Stimulated activated CD8-positive, alpha-beta memory T cell treated with anti-CD3 and anti-CD28 coated beads, Interleukin-15, amount 100 ng/mL, for 4 hours (primary cell): ENCODE results near the gene HOXA6.

Source experiments
- DNase-seq, 2 donors: peaks; one replicate each; pipeline ENCODE4 v3.0.0-alpha.2; 2020; ENCODE audit warnings: low read depth in 2 of 2

The HOXA6 gene

DNA sequence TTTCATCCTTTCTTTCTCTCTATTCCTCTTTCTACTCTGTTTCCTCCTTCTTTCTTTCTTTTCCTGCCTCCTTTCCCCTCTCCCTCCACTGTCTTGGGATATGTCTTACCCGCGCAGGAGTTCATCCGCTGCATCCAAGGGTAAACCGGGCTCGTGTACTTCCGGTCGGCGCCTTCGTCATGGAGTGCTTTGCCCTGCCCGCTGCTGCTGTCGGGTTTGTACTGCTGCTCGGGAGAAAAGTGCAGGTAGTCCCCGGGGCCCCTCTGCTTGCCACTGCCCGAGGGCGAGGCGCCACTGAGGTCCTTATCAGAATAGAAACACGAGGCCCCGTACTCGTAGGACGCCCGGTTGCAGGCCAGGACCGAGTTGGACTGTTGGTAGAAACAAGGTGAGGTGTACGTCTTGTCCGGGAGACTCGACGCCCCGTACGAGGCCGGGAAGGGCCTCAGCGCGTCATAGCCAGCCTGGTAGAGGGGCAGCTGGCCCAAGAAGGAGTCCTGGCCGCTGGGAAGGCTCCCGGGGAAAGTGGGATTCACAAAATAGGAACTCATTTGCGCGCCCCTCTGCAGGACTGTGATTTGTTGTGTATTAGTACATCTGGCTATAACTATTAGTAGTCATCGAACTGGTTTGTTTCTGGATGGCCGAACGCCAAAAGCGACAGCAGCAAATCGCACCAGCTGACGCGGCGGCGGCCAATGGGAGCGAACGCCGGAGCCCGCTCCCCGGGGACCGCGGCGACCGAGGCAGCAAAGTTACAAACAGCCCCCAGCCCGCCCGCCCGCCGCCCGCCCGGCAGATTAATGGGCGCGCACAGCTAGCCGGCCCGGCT, at the start of gene HOXA6:
Gene HOXA6 (minus strand): TSS at position 576 of the 832 bp plus-strand sequence. CDS start 25 bp downstream, at position 551.
- DNase-seq = no peak

DNA sequence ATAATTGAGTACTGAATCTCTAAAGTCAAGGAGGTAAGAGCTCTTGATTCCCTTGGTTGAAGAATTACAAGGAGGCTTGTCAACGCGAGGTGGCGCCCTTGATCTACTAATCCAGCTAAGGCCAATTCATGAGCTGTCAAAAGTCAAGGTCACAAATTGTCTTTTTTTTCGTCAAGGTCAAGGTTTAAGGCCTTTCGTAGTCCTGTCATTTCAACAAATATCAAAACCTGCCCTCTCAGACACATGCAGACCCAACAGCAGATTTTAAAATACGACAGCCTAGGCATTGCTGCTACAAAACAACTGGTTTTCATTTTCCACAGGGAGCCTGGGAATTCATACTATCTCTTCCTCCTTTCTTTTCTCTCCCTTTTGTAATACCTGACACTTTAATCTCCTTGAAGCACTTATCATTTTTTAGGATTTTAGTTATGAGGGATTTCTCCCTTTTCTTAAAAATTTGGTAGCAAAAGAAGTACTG, 48.8 kb upstream of the HOXA6 start:
- peak; percentile 44 to 70 for DNase-seq

DNA sequence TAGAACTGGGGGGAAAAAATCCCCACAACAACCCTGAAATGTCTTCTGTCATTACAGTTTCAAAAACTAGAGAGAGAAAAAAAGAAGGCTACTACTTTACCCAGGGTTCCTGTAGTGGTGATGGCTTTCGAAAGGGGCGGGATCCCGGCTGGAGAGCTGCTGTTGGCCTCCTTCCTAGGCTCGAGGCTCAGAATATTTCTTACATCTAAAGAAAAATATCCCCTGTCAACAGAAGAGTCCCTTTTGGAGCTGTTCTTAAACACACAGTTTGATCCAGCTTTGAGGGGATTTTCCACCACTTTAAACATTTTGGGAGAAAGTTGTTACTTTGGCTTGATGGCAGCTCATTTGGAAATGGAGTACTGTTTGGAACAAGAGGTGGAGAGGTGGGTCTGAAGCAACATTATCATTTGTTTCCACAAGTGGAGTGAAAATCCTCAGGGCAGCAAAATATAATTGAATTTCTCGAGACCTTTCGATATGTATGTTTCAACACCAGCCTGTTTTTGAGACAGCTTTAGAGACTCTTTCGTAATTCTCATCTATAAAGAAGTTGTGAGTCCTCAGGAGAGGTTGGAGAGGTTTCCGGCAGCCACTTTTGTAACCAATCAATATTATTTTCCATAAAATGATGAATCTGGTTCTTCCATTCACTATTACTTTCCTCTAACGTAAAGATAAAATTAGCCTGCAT, 47.3 kb upstream of the HOXA6 start:
- no peak for DNase-seq

DNA sequence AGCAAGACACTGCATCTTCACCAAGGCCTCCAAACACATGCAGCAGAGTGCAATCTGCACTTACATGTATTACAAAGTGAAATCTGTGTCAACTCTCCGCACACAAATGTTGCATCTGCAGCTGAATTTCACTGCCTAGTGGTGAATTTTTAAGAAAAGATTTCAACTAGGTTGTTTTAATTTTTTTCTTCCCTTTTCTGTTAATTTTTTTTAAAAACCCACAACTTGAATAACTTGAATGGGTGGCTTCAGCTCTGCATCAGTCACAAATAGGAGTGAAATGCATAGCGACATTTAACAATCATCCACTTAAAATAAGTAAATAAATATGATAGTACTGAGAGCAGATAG, 46.4 kb upstream of the HOXA6 start:
- DNase-seq = no peak

GRCh38 chr7:27193335-27194001, 45.9 kb upstream of the HOXA6 start:
- no peak for DNase-seq

- no peak for DNase-seq
Observed at GRCh38 chr7:27192546-27193334, 45.2 kb upstream of the HOXA6 start.

- DNase-seq = no peak
Observed at GRCh38 chr7:27191833-27192545, 44.4 kb upstream of the HOXA6 start.

DNA sequence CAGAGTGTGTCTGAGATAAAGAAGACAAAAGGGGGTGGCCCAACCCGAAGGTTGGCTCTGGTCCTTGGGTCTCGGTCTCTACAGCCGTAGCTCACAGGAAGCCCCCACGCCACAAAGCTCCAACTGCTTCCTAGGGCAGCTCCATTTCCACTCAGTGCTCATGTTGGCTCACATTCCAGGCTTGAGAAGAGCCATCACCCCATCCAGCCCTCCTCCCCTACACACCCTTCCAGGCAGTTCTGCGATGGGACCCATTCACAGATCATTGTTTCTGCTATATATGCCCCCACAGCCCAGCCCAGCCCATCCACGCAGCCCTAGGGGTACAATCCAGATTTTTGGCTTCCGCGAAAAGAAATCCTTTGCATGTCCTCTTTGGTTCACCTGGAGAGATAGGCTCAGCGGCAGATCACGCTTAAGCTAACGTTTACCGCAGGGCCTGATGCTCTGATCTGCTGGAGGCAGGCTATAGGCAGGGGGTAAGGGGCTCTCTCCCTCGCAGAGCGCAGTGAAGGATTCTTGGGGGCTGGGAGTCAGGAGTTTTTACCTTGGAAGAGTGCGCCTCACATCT, 43.7 kb upstream of the HOXA6 start:
- no peak for DNase-seq

DNA sequence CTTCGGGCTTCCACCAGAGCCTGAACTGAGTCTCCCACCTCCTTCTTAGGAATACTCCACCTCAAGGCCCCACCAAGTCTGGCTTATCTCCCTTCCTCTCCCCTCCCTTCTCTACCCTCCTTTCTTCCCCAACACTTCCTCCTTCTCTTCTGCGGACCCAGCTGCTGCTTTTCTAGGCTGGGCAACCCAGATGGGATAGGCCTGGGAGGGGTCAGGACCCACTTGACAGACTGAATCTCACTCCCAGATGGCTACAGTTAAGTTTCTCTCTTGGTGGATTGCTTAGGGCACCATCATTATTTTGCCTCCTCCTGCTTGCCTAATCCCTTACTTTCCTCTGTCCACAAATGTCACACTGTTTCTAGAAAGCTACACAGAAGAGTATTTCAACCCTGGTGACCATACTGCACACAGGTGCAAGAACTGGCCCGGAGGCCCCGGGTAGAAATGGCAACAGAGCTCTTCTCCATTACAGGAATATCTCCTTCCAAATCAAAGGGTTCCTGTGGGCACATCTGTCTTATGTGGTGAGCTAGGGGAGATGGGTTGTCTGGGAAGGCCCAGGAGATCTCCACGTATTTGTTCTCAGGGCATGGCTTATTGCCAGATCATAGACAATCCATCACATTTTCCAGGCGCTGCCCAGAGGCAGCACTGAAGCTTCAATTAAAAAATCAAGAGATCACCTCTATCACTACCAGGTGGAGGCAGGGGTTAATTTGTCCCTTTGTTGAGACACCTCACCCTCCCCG, 42.6 kb upstream of the HOXA6 start:
- DNase-seq = no peak

- DNase-seq = no peak
Observed at GRCh38 chr7:27189295-27189996, 41.9 kb upstream of the HOXA6 start.

DNA sequence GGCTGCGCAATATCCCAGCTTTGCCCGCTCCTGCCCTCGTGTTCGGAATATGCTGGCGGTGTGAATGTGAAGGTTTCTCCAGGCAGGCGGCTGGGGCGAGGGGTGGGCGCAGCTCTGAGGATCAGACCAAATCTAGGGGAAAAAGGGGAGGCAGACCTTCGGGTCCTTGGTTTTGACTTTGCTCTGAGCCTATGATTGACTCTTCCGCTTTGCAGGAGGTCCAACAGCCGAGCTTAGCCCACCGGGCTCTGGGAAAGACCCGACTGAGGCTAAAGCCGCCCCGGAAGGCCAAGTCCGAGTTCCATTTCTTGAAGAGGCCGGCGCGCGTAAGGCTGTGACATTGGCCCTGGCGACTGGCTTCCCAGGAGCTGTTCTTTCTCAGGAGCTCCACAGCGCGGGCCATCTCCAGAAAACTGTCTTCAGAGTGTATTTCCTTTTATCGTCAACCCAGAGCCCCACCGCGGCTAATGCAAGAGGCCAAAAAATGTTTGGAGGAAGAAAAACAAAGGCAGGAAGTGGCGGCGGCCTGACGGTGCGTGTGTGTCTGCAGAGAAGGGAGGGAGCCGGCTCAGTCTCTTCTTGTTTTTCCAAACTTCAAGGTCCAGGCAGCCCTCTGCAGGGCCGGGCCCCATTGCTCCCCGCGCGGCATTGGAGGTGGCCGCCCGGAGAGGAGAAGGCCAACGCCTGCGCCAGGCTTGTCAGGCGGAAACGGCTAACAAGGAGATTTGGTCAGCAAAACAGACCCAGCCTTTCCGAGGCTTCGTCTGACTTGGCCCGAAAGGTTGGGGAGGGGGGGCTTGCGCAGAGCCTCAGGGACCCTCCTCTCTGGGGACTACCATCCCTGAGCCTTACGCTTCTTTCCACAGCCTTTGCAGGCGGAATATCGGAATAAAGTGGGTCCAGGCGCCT, 41.1 kb upstream of the HOXA6 start:
- DNase-seq = no peak

DNA sequence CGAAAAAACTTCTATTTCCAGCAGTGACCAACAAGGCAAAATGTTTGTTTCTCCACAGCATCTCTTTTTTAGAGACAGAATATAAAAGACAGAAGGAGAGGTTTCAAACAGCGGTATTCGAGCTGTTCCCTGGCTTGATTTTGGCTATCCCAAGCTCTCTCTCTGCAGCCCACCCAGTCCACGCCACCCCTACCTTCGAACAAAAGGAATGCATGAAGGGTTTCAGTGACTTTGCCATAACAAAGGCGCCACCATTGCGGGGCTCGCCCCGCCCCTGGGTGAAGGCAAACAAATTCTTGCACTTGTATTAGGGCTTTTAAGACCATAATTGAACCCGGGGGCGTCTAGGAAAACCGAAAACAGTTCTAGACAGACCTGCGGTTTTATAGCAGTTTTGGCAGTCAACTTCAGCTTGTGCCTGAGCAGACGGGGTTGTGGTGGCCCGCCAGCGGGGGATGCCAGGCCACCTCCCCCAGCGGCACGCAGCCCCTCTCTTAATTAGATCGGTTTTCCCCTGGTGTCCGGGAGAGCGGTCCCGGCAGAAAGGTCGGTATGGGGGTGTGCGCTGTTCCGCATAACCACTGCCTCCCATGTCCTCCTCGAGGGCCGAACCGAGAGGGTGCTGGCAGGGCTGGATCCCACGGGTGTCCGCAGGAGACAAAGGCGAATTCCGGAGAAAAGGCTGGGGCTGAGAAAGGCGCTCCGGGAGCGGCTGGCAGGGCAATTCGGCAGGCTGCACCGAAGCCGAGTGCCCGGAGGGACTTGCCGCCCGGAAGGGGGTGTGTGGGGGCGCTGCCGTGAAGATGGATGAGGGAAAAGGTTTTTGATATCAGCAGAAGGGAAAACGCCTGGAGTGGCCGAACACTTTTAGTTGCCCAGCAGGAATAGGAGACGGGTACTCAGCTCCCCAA, 40.2 kb upstream of the HOXA6 start:
- DNase-seq = no peak

DNA sequence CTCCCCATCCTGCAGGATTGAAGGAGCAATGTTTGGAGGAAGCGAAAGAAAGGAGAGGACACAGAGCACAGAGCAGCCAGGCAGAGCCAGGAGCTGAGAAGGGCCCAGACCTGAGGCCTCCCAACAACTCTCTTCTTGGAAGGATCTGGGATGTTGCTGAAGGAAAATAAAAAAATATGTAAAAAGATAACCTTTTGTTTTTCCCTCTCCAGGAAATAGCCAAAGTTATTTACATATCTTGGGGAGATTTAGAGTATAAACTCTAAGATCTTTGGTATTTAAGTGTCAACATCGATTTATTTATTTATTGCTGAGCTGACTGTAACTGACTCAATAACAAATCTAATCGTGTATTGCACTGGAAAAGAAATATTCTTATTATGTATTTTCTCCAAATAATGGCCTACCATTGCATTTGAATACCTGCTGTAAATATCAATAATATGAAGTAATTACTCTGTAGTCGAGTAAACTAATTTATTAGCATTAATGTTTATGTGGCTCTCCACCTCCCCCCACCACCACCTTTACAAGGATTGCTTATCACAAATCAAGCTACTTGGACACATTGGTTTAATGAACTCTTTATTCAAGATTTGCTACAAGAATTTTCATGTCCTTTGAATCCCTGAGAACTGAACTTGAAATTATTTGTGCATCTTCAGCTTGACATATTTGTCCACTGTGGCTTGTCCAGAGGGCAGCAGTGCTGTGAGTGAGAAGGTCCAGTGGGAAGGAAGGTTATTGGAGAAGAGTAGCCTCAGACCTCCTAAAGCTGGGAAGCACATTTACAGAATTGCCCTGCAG, 39.3 kb upstream of the HOXA6 start:
- no peak for DNase-seq

GRCh38 chr7:27185854-27186667, 38.5 kb upstream of the HOXA6 start:
- no peak for DNase-seq

DNA sequence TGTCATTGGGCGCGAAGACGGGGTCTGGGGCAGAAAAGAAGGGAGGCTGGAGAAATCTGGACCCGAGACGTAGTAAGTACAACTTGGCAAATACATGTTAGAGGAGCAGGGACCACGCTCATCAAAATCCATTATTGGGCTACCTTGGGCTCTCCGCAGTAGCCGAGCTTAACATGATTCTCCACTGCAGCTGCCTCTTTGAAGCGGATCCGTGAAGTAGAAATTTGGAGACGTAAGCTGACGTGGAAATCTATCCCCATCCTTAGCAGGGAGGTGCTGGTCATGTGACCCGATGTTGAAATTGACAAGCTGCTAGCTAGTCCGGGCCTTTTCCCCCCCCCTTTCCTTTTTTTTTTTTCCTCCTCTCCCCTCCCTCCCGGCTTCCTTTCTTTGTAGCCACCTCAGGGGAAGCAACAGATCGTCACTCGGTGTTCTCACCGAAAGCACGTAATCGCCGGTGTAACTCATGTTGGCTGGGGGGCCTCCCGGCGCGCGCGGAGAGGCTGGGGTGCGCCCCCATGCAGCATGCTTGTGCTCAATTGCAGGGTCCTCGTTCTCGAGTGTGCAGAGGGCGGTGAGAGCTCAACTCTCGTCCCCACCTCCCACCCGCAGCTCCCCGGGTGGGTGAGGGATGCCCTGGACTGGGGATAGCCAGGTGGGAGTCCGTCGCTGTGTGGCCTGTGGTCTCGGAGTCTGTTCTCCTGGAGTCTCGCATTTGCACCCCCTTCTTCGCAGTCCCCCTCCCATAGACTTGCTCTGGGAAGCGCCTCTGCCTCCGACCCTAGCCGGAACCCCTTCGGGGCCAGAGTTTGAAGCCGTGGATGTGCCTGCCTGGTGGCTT, 37.7 kb upstream of the HOXA6 start, which contains the start of gene HOXA11:
Gene HOXA11 (minus strand): TSS at position 220 of the 841 bp plus-strand sequence. CDS start 88 bp downstream, at position 132.
- DNase-seq = no peak
